GM13976 (cell line): ENCODE data around the gene DPY19L3.
"Not testable (repeated sequence)": the region's sequence is repeated elsewhere in the genome, so short reads cannot be mapped to it uniquely, and the experiment has no call there.

Source experiments
- DNase-seq: peaks from one replicate; pipeline ENCODE4 v3.0.0; 2012; ENCODE audit warnings: low spot score
- CTCF ChIP-seq: IDR thresholded peaks from 2 replicates; pipeline ENCODE4 v1.5.1; 2012; ENCODE audit warnings: borderline replicate concordance, mild to moderate bottlenecking; ENCODE audit not compliant: insufficient read depth; ENCODE audit errors: extremely low read depth, missing control alignments, control extremely low read depth
- in situ Hi-C: fragments of 300-500 bp; cut with MboI; formaldehyde crosslinking; loops from one replicate; pipeline ENCODE4 v1.12.0; 2022; ENCODE audit warnings: low sequenced_read_pairs, mixed read lengths, inconsistent platforms; ENCODE audit not compliant: unreplicated experiment

DPY19L3 gene

GRCh38 chr19:32489971-32490370 lies 84.4 kb downstream of the DPY19L3 start:
- no peak for TF ChIP-seq CTCF
- DNase-seq: no peak
- in situ Hi-C loops: no loop called here

DNA sequence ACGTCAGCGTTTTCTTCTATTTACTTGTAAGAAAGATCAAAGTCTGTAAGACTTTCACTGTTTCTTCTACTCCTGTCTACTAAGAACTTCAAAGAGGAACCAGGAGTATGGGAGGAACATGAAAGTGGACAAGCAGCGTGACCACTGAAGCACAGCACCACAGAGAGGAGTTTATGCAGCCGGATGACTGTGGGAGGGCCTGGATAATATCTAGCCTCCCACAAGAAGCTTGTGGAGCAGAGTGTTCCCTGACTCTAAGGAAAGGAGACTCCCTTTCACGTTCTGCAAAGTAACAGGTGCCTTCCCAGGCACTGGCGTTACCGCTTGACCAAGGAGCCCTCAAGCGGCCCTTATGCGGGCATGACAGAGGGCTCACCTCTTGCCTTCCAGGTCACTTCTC lies 91.8 kb downstream of the DPY19L3 start:
- TF ChIP-seq CTCF: no peak
- in situ Hi-C loops: no loop called here
- DNase-seq: no peak

DNA sequence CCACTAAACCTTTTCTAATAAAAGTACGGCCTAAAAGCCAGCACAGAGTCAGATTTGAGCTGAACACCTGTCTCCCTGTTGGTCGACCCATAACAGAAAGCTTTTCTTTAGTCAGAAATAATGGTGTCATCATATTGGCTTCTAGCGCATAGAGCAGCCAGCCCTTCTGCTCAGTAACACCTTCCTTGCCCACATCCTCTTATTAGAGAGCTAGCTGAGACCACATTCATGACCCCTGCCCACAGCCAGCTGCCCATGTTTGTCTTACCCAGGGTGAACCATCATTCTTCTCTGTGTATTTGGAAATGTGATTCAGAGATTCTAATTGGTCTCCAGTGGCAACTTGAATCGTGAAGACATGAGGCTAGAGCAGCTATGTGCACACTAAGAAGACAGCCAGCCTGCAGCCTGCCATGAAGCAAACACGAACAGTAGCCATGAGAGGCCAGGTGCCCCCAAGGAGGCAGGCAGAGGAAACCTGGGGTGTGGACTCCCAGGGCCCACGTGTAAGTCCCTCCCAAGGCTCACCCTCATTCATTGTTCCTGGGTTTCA lies 93.2 kb downstream of the DPY19L3 start:
- in situ Hi-C loops: no loop called here
- DNase-seq: no peak
- TF ChIP-seq CTCF: no peak

GRCh38 chr19:32512498-32512897 lies 106.9 kb downstream of the DPY19L3 start:
- in situ Hi-C loops: not testable (repeated sequence)

DNA sequence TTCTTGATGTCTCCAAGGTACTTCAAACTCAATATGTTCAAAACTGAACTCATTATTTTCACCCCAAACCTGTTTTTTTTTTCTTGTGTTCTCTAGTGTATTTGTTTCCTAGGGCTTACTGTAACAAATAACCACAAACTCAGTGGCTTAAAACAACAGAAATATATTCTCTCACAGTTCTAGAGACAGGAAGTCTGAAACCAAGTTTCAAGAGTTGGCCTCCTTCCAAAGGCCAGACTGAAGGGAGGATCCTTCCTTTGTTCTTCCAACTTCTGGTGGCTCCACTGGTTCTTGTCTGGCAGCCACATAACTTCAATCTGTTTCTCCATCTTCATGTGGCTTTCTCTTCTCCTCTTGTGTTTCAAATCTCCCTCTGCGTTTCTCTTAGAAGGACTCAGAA lies 113.5 kb downstream of the DPY19L3 start:
- no peak for DNase-seq
- in situ Hi-C loops: no loop called here
- TF ChIP-seq CTCF: no peak

More at GRCh38 chr19:32512498-32512897, 106.9 kb downstream of the DPY19L3 start:
- not testable (repeated sequence) for DNase-seq

DNA sequence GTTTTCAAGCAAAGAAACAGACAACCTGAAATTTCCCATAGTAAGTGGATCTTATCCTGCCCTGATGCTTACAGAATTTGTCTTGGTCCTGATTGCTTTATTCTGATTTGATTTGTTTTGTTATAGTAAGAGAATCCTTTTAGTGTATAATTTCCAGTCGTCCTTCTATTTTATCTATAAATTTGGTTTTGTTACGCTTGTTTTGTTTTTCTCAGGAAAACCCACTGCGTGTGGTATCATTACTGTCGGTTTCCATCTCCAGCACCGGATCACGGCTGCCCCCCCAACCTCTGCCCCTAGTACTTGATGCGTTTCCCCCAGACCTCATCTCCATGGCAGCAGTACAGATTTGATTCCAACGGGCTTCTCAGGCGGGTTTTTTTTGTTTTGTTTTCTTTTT lies 117.4 kb downstream of the DPY19L3 start:
- in situ Hi-C loops: no loop called here
- no peak for TF ChIP-seq CTCF
- DNase-seq: no peak

- no peak for TF ChIP-seq CTCF
- no peak for DNase-seq
- in situ Hi-C loops: no loop called here
Observed at GRCh38 chr19:32526895-32527294, 121.3 kb downstream of the DPY19L3 start.

- no peak for TF ChIP-seq CTCF
- no peak for DNase-seq
- in situ Hi-C loops: no loop called here
Observed at GRCh38 chr19:32530773-32531172, 125.2 kb downstream of the DPY19L3 start.
